ENCODE data around the gene PNP. TPM values are rescaled to one million over a fixed set of nuclear protein-coding genes. Genes with fewer than 3 reads are reported as not detected.
A peak's percentile ranks its signal among the peaks of the same experiment; 100 is the strongest.

The PNP gene
- total and polyA plus RNA-seq, 10 donors: 36.0 to 93.1 (median 64.8) TPM

GRCh38 chr14:20472536-20473169, 3.4 kb downstream of the PNP start:
- peaks cover 30 to 80% (median 62%) of the 10 kb centered on the region in 6 donors for H3K4me1 ChIP-seq
- intact Hi-C loops (cut with DNase I; ENCODE audit: low total_unique reads): loop anchor here (10.0 kb wide), 1 partner anchor 212 kb away; the partner anchor contains the start of genes ANG and RNASE4
- TF ChIP-seq CTCF (IDR thresholded peaks at IDR 0.05 in 8 of 11, conservative IDR thresholded peaks at IDR 0.05 in 3 of 11): no peak
- TF ChIP-seq POLR2A (IDR thresholded peaks at IDR 0.05): no peak
- TF ChIP-seq POLR2AphosphoS5 (IDR thresholded peaks at IDR 0.05): no peak
- H3K27me3 ChIP-seq (replicated peaks in 1 of 7): no peaks in the 10 kb centered on the region
- 84 to 96% (median 92%) methylated on average over 2 of the region's 2 CpGs for WGBS, 5 donors
- DNase-seq: no peak
- H3K9me3 ChIP-seq: no peaks in the 10 kb centered on the region
- peaks cover 0 to 57% (median 47%) of the 10 kb centered on the region in 6 donors for H3K36me3 ChIP-seq
- no peak overlapping the region for H3K4me3 ChIP-seq
- H3K27ac ChIP-seq: peak overlapping the region in 1 of 8 donors; percentile 95

GRCh38 chr14:20476776-20477175, 7.6 kb downstream of the PNP start:
- DNase-seq: no peak
- peaks cover 19 to 67% (median 42%) of the 10 kb centered on the region in 6 donors for H3K4me1 ChIP-seq
- 55 to 73% (median 66%) methylated on average over 5 of the region's 5 CpGs for WGBS, 5 donors
- TF ChIP-seq POLR2AphosphoS5 (IDR thresholded peaks at IDR 0.05) (no peak), CTCF (IDR thresholded peaks at IDR 0.05 in 8 of 11, conservative IDR thresholded peaks at IDR 0.05 in 3 of 11) (no peak), POLR2A (IDR thresholded peaks at IDR 0.05) (no peak)
- no peaks in the 10 kb centered on the region for H3K27me3 ChIP-seq (replicated peaks in 1 of 7)
- H3K36me3 ChIP-seq: peaks cover 0 to 72% (median 47%) of the 10 kb centered on the region in 6 donors
- H3K27ac ChIP-seq: peak overlapping the region; percentile 69 to 87 (median 84)
- no peaks in the 10 kb centered on the region for H3K9me3 ChIP-seq
- intact Hi-C loops (cut with DNase I; ENCODE audit: low total_unique reads): loop anchor here (10.0 kb wide), 1 partner anchor 208 kb away; the partner anchor contains the start of genes ANG and RNASE4
- peak overlapping the region in 2 of 8 donors; percentile 0 to 38 for H3K4me3 ChIP-seq

GRCh38 chr14:20477211-20477876, 8.1 kb downstream of the PNP start:
- H3K4me3 ChIP-seq: peak overlapping the region in 2 of 8 donors; percentile 0 to 38
- H3K4me1 ChIP-seq: peaks cover 18 to 61% (median 37%) of the 10 kb centered on the region in 6 donors
- H3K27me3 ChIP-seq (replicated peaks in 1 of 7): no peaks in the 10 kb centered on the region
- DNase-seq: no peak
- TF ChIP-seq CTCF (IDR thresholded peaks at IDR 0.05 in 8 of 11, conservative IDR thresholded peaks at IDR 0.05 in 3 of 11): no peak
- TF ChIP-seq POLR2AphosphoS5 (IDR thresholded peaks at IDR 0.05): peak in 1 of 3 donors; percentile 66
- 19 to 34% (median 33%) methylated on average over 1 of the region's 1 CpG for WGBS, 5 donors
- intact Hi-C loops (cut with DNase I; ENCODE audit: low total_unique reads): loop anchor here (10.0 kb wide), 1 partner anchor 207 kb away; the partner anchor contains the start of genes ANG and RNASE4
- H3K27ac ChIP-seq: peak overlapping the region; percentile 69 to 87 (median 84)
- no peaks in the 10 kb centered on the region for H3K9me3 ChIP-seq
- H3K36me3 ChIP-seq: peaks cover 0 to 68% (median 44%) of the 10 kb centered on the region in 6 donors

- WGBS, 5 donors: 88 to 94% (median 92%) methylated on average over 2 of the region's 2 CpGs
- Histone ChIP-seq H3K4me3 (no peak overlapping the region), H3K27ac (peak overlapping the region in 6 of 8 donors; percentile 69 to 87 (median 84)), H3K36me3 (peaks cover 0 to 53% (median 30%) of the 10 kb centered on the region in 6 donors), H3K27me3 (replicated peaks in 1 of 7) (no peaks in the 10 kb centered on the region), H3K9me3 (no peaks in the 10 kb centered on the region), H3K4me1 (peaks cover 18 to 46% (median 31%) of the 10 kb centered on the region in 6 donors)
- TF ChIP-seq CTCF (IDR thresholded peaks at IDR 0.05 in 8 of 11, conservative IDR thresholded peaks at IDR 0.05 in 3 of 11): no peak
- no peak for TF ChIP-seq POLR2A (IDR thresholded peaks at IDR 0.05)
- no peak for TF ChIP-seq POLR2AphosphoS5 (IDR thresholded peaks at IDR 0.05)
- intact Hi-C loops (cut with DNase I; ENCODE audit: low total_unique reads): loop anchor here (10.0 kb wide), 1 partner anchor 206 kb away; the partner anchor contains the start of genes ANG and RNASE4
- no peak for DNase-seq
Measured at GRCh38 chr14:20478894-20479293, 9.7 kb downstream of the PNP start.

All from spleen (tissue), 11 donors.